Astrocyte (in vitro differentiated cells and primary cell): ENCODE results near the gene WDR89.

Experiments
- EZH2 ChIP-seq: IDR thresholded peaks from 2 replicates; pipeline ENCODE4 v1.6.1; 2012; ENCODE audit warnings: mild to moderate bottlenecking, low read length, inconsistent platforms; ENCODE audit not compliant: insufficient read depth
- TF ChIP-seq, protein P1 (sequence below): IDR thresholded peaks from 2 replicates; pipeline ENCODE4 v1.5.1; 2011; ENCODE audit warnings: low read depth, mild to moderate bottlenecking, inconsistent platforms, low read length, moderate library complexity; ENCODE audit not compliant: insufficient read depth

DNA sequence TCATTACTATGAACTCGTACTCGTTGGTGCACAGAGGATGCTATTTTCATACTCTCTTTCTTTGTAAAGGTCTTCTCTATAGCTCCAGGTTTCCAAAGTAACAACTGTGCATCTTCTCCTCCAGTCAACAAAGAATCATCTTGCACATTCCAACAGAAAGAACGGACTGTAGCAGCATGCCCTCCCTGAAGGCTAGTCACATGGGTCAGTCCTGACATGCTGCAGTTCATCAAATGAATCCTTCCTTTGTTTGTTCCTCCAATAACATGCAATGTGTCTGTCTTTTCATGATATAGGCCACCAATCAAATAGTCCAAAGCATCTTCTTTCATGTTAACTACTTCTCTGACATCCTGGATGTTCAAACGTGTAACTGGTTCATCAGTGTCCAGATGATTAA, 42.9 kb downstream of the WDR89 start:
- TF ChIP-seq, protein P1, sequence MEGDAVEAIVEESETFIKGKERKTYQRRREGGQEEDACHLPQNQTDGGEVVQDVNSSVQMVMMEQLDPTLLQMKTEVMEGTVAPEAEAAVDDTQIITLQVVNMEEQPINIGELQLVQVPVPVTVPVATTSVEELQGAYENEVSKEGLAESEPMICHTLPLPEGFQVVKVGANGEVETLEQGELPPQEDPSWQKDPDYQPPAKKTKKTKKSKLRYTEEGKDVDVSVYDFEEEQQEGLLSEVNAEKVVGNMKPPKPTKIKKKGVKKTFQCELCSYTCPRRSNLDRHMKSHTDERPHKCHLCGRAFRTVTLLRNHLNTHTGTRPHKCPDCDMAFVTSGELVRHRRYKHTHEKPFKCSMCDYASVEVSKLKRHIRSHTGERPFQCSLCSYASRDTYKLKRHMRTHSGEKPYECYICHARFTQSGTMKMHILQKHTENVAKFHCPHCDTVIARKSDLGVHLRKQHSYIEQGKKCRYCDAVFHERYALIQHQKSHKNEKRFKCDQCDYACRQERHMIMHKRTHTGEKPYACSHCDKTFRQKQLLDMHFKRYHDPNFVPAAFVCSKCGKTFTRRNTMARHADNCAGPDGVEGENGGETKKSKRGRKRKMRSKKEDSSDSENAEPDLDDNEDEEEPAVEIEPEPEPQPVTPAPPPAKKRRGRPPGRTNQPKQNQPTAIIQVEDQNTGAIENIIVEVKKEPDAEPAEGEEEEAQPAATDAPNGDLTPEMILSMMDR, result no peak
- no peak for TF ChIP-seq EZH2
